Fibroblast of the conjunctiva (primary cell): Measurements from ENCODE around the gene TMEM150A.
"Not testable (repeated sequence)": the region's sequence is repeated elsewhere in the genome, so short reads cannot be mapped to it uniquely, and the experiment has no call there.

Experiments
- DNase-seq: peaks from one replicate; pipeline ENCODE4 v3.0.0-alpha.2; 2010; ENCODE audit warnings: low read depth

TMEM150A gene

GRCh38 chr2:85593023-85593422 lies 9.5 kb downstream of the TMEM150A start:
- DNase-seq: no peak

GRCh38 chr2:85592299-85592698 lies 10.2 kb downstream of the TMEM150A start:
- DNase-seq: not testable (repeated sequence)

- no peak for DNase-seq
These were observed 10.9 kb downstream of the TMEM150A start for GRCh38 chr2:85591563-85591962.

- no peak for DNase-seq
These were observed 11.5 kb downstream of the TMEM150A start for GRCh38 chr2:85590950-85591349.

- DNase-seq: no peak
These were observed 12.3 kb downstream of the TMEM150A start for GRCh38 chr2:85589982-85590791.

GRCh38 chr2:85589181-85589580 lies 13.3 kb downstream of the TMEM150A start:
- no peak for DNase-seq

GRCh38 chr2:85588645-85589044 lies 13.9 kb downstream of the TMEM150A start:
- DNase-seq: no peak

- DNase-seq: no peak
These were observed 14.3 kb downstream of the TMEM150A start for GRCh38 chr2:85588236-85588635.

- no peak for DNase-seq
These were observed 16.8 kb downstream of the TMEM150A start for GRCh38 chr2:85585781-85586105.

GRCh38 chr2:85584857-85585780 lies 17.4 kb downstream of the TMEM150A start:
- DNase-seq: no peak

- DNase-seq: no peak
These were observed 18.1 kb downstream of the TMEM150A start, which contains the start of gene VAMP5 for GRCh38 chr2:85584354-85584856. VAMP5 (plus strand) TSS chr2:85584431; CDS start chr2:85584491, 60 bp downstream.

GRCh38 chr2:85583667-85584353 lies 18.7 kb downstream of the TMEM150A start:
- no peak for DNase-seq

GRCh38 chr2:85582492-85582891 lies 20.0 kb downstream of the TMEM150A start:
- no peak for DNase-seq

GRCh38 chr2:85580206-85580605 lies 22.3 kb downstream of the TMEM150A start:
- DNase-seq: no peak

- no peak for DNase-seq
These were observed 23.1 kb downstream of the TMEM150A start for GRCh38 chr2:85579266-85579935.

GRCh38 chr2:85578243-85579180 lies 24.0 kb downstream of the TMEM150A start:
- DNase-seq: no peak

- no peak for DNase-seq
These were observed 24.9 kb downstream of the TMEM150A start, which contains the start of gene VAMP8 for GRCh38 chr2:85577386-85578242. VAMP8 (plus strand) TSS chr2:85577586; CDS start chr2:85577647, 61 bp downstream.

- DNase-seq: no peak
These were observed 25.5 kb downstream of the TMEM150A start for GRCh38 chr2:85577063-85577385.

- no peak for DNase-seq
These were observed 26.8 kb downstream of the TMEM150A start for GRCh38 chr2:85575739-85576138.

GRCh38 chr2:85566265-85566664 lies 36.2 kb downstream of the TMEM150A start:
- no peak for DNase-seq
